Stomach (tissue), 9 donors: ENCODE results near the gene JAKMIP2. TPM values are rescaled to one million over a fixed set of nuclear protein-coding genes. Genes with fewer than 3 reads are reported as not detected.

ENCODE experiments used
- DNase-seq, 2 donors: peaks; one replicate each; pipeline versions ENCODE4 v3.0.0 to v3.0.0-alpha.2; 2013 to 2019
- H3K27ac ChIP-seq, 5 donors: fragments of 200-600 bp in 4 of 5; sonication (generic) in 4 of 5; one replicate each; pipeline ENCODE4 v1.5.1; 2013 to 2019; ENCODE audit warnings: mild to moderate bottlenecking in 1 of 5, moderate library complexity in 1 of 5
- H3K27me3 ChIP-seq, 3 donors: fragments of 200-600 bp; sonication (generic); one replicate each; pipeline ENCODE4 v1.5.1; 2017 to 2019; ENCODE audit warnings: mixed run types in 1 of 3
- H3K36me3 ChIP-seq, 4 donors: fragments of 200-600 bp; sonication (generic); 1 replicate in 3 of 4; 2 replicates in 1 of 4; pipeline ENCODE4 v1.5.1; 2016 to 2019
- H3K4me1 ChIP-seq, 4 donors: fragments of 200-600 bp; sonication (generic); one replicate each; pipeline ENCODE4 v1.5.1; 2016 to 2019
- H3K4me3 ChIP-seq, 4 donors: fragments of 200-600 bp; sonication (generic) in 3 of 4; one replicate each; pipeline ENCODE4 v1.5.1; 2016 to 2019; ENCODE audit warnings: mild to moderate bottlenecking in 1 of 4
- H3K9me3 ChIP-seq, 4 donors: fragments of 200-600 bp; sonication (generic); one replicate each; pipeline ENCODE4 v1.5.1; 2016 to 2019
- CTCF ChIP-seq, 7 experiments: fragments of 450-650 bp in 4 of 7; fragments of 200-600 bp in 3 of 7; sonication (generic) in 3 of 7; IDR thresholded peaks; one replicate each; pipeline ENCODE4 v1.5.1; 2016 to 2019; ENCODE audit warnings: antibody characterized with exemption in 7 of 7, control low read depth in 2 of 7, mild to moderate bottlenecking in 1 of 7
- EP300 ChIP-seq: sonication (generic); formaldehyde crosslinking; IDR thresholded peaks from one replicate; pipeline ENCODE4 v1.6.1; 2017; ENCODE audit warnings: antibody characterized with exemption
- POLR2A ChIP-seq, 4 donors: fragments of 450-650 bp; IDR thresholded peaks; one replicate each; pipeline ENCODE4 v1.6.1; 2016; ENCODE audit warnings: antibody characterized with exemption in 4 of 4, control low read depth in 2 of 4, mild to moderate bottlenecking in 1 of 4, moderate library complexity in 1 of 4
- POLR2AphosphoS5 ChIP-seq, 3 donors: sonication (generic); formaldehyde crosslinking; IDR thresholded peaks; one replicate each; pipeline ENCODE4 v1.6.1; 2016; ENCODE audit warnings: antibody characterized with exemption in 3 of 3
- WGBS, 5 donors: extraction: QIAGEN DNeasy Blood & Tissue Kit in 3 of 5; methylation state at CpG; one replicate each; pipeline versions ENCODE4 v1.1.5 to v1.1.7; 2013 to 2018; 5-methylcytosine and 5-hydroxymethylcytosine counted together
- intact Hi-C: fragments of 100-400 bp; cut with DNase I; formaldehyde crosslinking; loops from one replicate; pipeline ENCODE4 v1.15.1; 2023; ENCODE audit warnings: low total_unique reads
- polyA plus RNA-seq, 3 donors: library from polyadenylated mRNA; stranded (reverse); fragments of 200-250 nt; gene quantifications; one replicate each; pipeline ENCODE4 v1.2.3, GENCODE V29; 2013
- total RNA-seq, 5 donors: library from RNA; depleted of rRNA; stranded (reverse); fragments of >200 nt; gene quantifications; one replicate each; pipeline versions ENCODE4 v1.1.0 to v1.2.3, GENCODE V29; 2014 to 2016
- donor health status: healthy with polysubstance abuse.
- donor health status: Bipolar disorder and iron deficiency.
- donor health status: healthy.

The JAKMIP2 gene
- total and polyA plus RNA-seq, 8 donors, result 0.13 to 13.4 (median 2.6) TPM; not detected in 1

DNA sequence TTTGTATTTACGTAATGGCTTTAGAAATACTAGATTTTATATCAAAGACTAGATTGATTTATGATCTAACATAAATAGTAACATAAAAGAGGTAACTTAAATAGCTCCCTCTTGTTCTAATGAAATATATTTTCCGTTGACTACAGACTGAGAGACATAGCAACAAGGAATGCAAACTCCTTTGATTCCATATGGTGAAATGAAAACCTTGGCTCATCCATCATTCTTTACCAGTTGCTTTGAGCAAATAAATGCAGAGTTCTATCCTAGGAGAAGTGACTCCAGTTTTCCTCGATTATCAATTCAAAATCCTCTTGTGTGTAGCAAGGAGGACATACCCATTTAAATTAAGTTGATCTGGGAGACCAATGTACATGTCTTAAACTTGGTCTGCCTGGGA lies 18.0 kb upstream of the JAKMIP2 start:
- intact Hi-C loops, result no loop called here
- no peaks in the 10 kb centered on the region for H3K36me3 ChIP-seq
- H3K4me3 ChIP-seq, result no peak overlapping the region
- DNase-seq, result no peak
- no peaks in the 10 kb centered on the region for H3K27me3 ChIP-seq
- H3K9me3 ChIP-seq, result no peaks in the 10 kb centered on the region
- WGBS, 5 donors, result 83 to 87% (median 85%) methylated on average over 3 of the region's 3 CpGs
- no peak overlapping the region for H3K27ac ChIP-seq
- peaks cover 0 to 10% (median 0%) of the 10 kb centered on the region in 4 donors for H3K4me1 ChIP-seq
- no peak for TF ChIP-seq CTCF (IDR thresholded peaks at IDR 0.05)
- TF ChIP-seq POLR2AphosphoS5 (IDR thresholded peaks at IDR 0.05), result no peak
- TF ChIP-seq EP300, result no peak
- no peak for TF ChIP-seq POLR2A (IDR thresholded peaks at IDR 0.05)

DNA sequence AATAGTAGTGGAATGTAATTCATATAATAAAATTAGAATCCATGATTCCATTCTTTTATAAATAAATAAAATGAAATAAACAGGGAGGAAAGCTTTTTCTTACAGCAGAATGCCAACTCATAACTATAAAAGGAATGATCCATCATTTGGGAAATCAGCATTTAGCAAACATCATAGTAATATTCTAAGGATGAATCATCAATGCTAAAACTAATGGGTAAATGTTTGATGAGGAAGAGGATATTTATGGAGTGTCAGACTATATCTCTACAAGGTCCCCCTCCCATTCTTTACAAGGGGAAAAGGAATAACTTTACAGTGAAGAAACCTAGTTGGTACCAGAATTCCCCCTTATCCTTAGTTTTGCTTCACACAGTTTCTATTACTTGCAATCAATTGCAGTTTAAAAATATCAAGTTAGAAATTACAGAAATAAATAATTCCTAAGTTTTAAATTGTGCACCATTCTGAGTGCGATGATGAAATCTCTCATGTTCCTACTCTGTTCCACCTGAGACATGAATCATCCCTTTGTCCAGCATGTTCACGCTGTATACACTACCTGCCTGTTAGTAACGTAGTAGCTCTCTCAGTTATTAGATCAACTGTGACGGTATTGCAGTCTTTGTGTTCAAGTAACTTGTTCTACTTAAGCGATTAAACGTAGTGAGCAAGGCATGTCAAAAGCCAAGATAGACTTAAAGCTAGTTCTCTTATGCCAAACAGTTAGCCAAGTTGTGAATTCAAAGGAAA lies 14.2 kb upstream of the JAKMIP2 start:
- no peak overlapping the region for H3K4me3 ChIP-seq
- H3K27me3 ChIP-seq, result no peaks in the 10 kb centered on the region
- no peaks in the 10 kb centered on the region for H3K9me3 ChIP-seq
- no peak for DNase-seq
- H3K4me1 ChIP-seq, result no peaks in the 10 kb centered on the region
- intact Hi-C loops, result no loop called here
- no peak overlapping the region for H3K27ac ChIP-seq
- TF ChIP-seq POLR2A (IDR thresholded peaks at IDR 0.05), result no peak
- TF ChIP-seq EP300, result no peak
- TF ChIP-seq POLR2AphosphoS5 (IDR thresholded peaks at IDR 0.05), result no peak
- no peak for TF ChIP-seq CTCF (IDR thresholded peaks at IDR 0.05)
- 71 to 78% (median 72%) methylated on average over 6 of the region's 6 CpGs for WGBS, 5 donors
- H3K36me3 ChIP-seq, result no peaks in the 10 kb centered on the region

DNA sequence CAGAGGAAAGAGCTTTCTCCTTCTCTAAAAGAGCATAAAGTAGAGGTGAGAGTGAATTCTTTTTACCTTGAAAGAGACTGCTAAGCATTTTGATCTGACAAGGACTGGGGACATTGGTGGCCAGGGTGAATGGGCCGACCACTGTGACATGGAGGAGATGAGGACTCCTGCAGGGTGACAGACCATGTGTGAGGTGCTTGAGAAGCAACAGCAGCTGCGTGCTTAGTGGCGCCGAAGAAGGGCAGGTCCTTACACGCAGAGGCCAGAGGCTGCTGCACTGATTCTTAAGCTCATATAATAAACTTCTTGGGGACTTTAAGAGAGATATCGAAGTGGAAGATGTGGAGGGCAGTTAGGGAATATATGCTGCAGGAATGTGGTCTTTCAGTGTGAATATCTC lies 8.7 kb upstream of the JAKMIP2 start:
- WGBS, 5 donors, result 89 to 97% (median 94%) methylated on average over 6 of the region's 6 CpGs
- TF ChIP-seq EP300 (no peak), POLR2A (IDR thresholded peaks at IDR 0.05) (no peak), CTCF (IDR thresholded peaks at IDR 0.05) (no peak), POLR2AphosphoS5 (IDR thresholded peaks at IDR 0.05) (no peak)
- intact Hi-C loops, result no loop called here
- Histone ChIP-seq H3K4me3 (no peak overlapping the region), H3K4me1 (no peaks in the 10 kb centered on the region), H3K9me3 (no peaks in the 10 kb centered on the region), H3K27me3 (no peaks in the 10 kb centered on the region), H3K27ac (no peak overlapping the region), H3K36me3 (no peaks in the 10 kb centered on the region)
- no peak for DNase-seq

GRCh38 chr5:147789820-147790219 lies 7.3 kb upstream of the JAKMIP2 start:
- no peaks in the 10 kb centered on the region for H3K27me3 ChIP-seq
- no peak for DNase-seq
- no peaks in the 10 kb centered on the region for H3K9me3 ChIP-seq
- intact Hi-C loops, result no loop called here
- WGBS, 5 donors, result 71 to 96% (median 85%) methylated on average over 2 of the region's 2 CpGs
- no peak for TF ChIP-seq CTCF (IDR thresholded peaks at IDR 0.05)
- TF ChIP-seq POLR2AphosphoS5 (IDR thresholded peaks at IDR 0.05), result no peak
- TF ChIP-seq EP300, result no peak
- TF ChIP-seq POLR2A (IDR thresholded peaks at IDR 0.05), result no peak
- no peaks in the 10 kb centered on the region for H3K4me1 ChIP-seq
- H3K4me3 ChIP-seq, result no peak overlapping the region
- H3K36me3 ChIP-seq, result no peaks in the 10 kb centered on the region
- H3K27ac ChIP-seq, result no peak overlapping the region
